Renal cortex interstitium (tissue), 3 donors: ENCODE results near the gene ALX1. TPM values are rescaled to one million over a fixed set of nuclear protein-coding genes. Genes with fewer than 3 reads are reported as not detected.

ENCODE experiments used
- polyA plus RNA-seq, 3 donors: library from polyadenylated mRNA; unstranded; fragments of 120-200 nt; gene quantifications; one replicate each; pipeline ENCODE4 v1.2.1, GENCODE V29; 2013; ENCODE audit not compliant: insufficient read length in 3 of 3

The ALX1 gene
- polyA plus RNA-seq, 3 donors: 26.8 to 31.9 (median 31.2) TPM

Other genes starting within 250 kb of the ALX1 start
- under 1 TPM; 0.32 to 0.85 (median 0.54) TPM for gene TSPAN19, start 243.9 kb upstream of the ALX1 start, polyA plus RNA-seq
- gene LRRIQ1, start 243.9 kb upstream of the ALX1 start, polyA plus RNA-seq: 10 to 100 TPM; 31.2 to 39.9 (median 35.8) TPM